HK-2 (cell line): ENCODE data around the gene FNDC3B.

Experiments
- DNase-seq: peaks from one replicate; pipeline ENCODE4 v3.0.0-alpha.2; 2018; ENCODE audit not compliant: unreplicated experiment

FNDC3B gene

GRCh38 chr3:172259111-172259541, 219.7 kb downstream of the FNDC3B start:
- DNase-seq = no peak

- no peak for DNase-seq
Observed at GRCh38 chr3:172259726-172260248, 220.4 kb downstream of the FNDC3B start.

GRCh38 chr3:172260381-172260780, 221.0 kb downstream of the FNDC3B start:
- DNase-seq = no peak

GRCh38 chr3:172261054-172261453, 221.7 kb downstream of the FNDC3B start:
- no peak for DNase-seq

- no peak for DNase-seq
Observed at GRCh38 chr3:172262991-172263608, 223.7 kb downstream of the FNDC3B start.

- no peak for DNase-seq
Observed at GRCh38 chr3:172263781-172264486, 224.6 kb downstream of the FNDC3B start.

GRCh38 chr3:172266103-172266502, 226.7 kb downstream of the FNDC3B start:
- DNase-seq = no peak

- no peak for DNase-seq
Observed at GRCh38 chr3:172268425-172268824, 229.0 kb downstream of the FNDC3B start.

GRCh38 chr3:172268868-172269267, 229.5 kb downstream of the FNDC3B start:
- no peak for DNase-seq

- no peak for DNase-seq
Observed at GRCh38 chr3:172270557-172271166, 231.3 kb downstream of the FNDC3B start.

- DNase-seq = no peak
Observed at GRCh38 chr3:172271386-172271976, 232.1 kb downstream of the FNDC3B start.

GRCh38 chr3:172272698-172273097, 233.3 kb downstream of the FNDC3B start:
- no peak for DNase-seq

GRCh38 chr3:172273378-172273777, 234.0 kb downstream of the FNDC3B start:
- no peak for DNase-seq

- no peak for DNase-seq
Observed at GRCh38 chr3:172274906-172275305, 235.5 kb downstream of the FNDC3B start.

GRCh38 chr3:172275586-172275985, 236.2 kb downstream of the FNDC3B start:
- DNase-seq = no peak

GRCh38 chr3:172276103-172276502, 236.7 kb downstream of the FNDC3B start:
- DNase-seq = no peak

GRCh38 chr3:172277151-172277652, 237.8 kb downstream of the FNDC3B start:
- DNase-seq = no peak

GRCh38 chr3:172279191-172279640, 239.8 kb downstream of the FNDC3B start:
- DNase-seq = no peak

- DNase-seq = no peak
Observed at GRCh38 chr3:172279974-172280373, 240.6 kb downstream of the FNDC3B start.

GRCh38 chr3:172280406-172281051, 241.2 kb downstream of the FNDC3B start:
- no peak for DNase-seq

GRCh38 chr3:172281884-172282283, 242.5 kb downstream of the FNDC3B start:
- DNase-seq = no peak

- no peak for DNase-seq
Observed at GRCh38 chr3:172282850-172283249, 243.5 kb downstream of the FNDC3B start.
